ENCODE data around the gene CRTAP. TPM values are rescaled to one million over a fixed set of nuclear protein-coding genes. Genes with fewer than 3 reads are reported as not detected.

CRTAP gene
- total RNA-seq, 1 donor from 2014 or later, result 327 TPM

DNA sequence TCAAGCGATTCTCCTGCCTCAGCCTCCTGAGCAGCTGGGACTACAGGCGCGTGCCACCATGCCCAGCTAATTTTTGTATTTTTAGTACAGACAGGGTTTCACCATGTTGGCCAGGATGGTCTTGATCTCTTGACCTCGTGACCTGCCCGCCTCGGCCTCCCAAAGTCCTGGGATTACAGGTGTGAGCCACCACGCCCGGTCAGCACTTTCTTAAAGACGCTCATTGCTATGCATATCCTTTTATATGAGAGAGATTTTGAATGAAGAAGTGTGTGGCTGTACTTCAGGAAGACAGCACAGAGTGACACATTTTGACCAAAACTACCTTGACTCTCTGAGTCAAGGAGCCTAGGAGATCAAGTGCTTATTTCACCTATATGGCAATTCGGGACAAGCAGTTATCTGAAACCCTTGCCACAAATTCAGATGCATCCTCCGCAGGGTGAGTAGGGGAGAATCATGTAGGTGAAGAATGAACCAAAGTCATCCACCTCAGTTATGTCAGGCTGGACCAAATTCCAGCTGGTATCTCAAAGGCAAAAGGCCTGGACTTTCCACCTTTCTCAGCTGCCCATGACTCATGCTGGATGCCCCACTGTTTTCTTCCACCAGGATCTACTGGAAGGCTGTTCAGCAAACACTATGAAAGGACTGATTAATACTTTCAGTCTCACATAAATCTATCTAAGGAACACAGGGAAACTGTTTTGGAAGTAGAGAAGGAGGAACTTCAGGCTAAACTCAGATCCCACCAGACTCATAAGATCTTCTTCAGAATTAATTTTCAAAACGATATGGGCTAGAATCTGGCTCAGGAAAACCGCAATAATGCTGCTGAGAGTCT is 72.9 kb downstream of the CRTAP start:
- Histone ChIP-seq H3K4me3 (ENCODE audit: low read depth, low read length) (no peak overlapping the region), H3K27me3 (ENCODE audit: control insufficient read depth, insufficient read depth, low read length) (no peaks in the 10 kb centered on the region), H3K36me3 (ENCODE audit: control insufficient read depth, insufficient read depth, low read length) (no peaks in the 10 kb centered on the region)
- TF ChIP-seq, protein P1, sequence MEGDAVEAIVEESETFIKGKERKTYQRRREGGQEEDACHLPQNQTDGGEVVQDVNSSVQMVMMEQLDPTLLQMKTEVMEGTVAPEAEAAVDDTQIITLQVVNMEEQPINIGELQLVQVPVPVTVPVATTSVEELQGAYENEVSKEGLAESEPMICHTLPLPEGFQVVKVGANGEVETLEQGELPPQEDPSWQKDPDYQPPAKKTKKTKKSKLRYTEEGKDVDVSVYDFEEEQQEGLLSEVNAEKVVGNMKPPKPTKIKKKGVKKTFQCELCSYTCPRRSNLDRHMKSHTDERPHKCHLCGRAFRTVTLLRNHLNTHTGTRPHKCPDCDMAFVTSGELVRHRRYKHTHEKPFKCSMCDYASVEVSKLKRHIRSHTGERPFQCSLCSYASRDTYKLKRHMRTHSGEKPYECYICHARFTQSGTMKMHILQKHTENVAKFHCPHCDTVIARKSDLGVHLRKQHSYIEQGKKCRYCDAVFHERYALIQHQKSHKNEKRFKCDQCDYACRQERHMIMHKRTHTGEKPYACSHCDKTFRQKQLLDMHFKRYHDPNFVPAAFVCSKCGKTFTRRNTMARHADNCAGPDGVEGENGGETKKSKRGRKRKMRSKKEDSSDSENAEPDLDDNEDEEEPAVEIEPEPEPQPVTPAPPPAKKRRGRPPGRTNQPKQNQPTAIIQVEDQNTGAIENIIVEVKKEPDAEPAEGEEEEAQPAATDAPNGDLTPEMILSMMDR (IDR thresholded peaks at IDR 0.05; ENCODE audit: insufficient read depth, low read length, poor library complexity, severe bottlenecking), result no peak
- DNase-seq (ENCODE audit: low read depth), result no peak

GRCh38 chr3:33187368-33187634 is 73.5 kb downstream of the CRTAP start:
- TF ChIP-seq, protein P1 (IDR thresholded peaks at IDR 0.05; ENCODE audit: insufficient read depth, low read length, poor library complexity, severe bottlenecking), result no peak
- H3K36me3 ChIP-seq (ENCODE audit: control insufficient read depth, insufficient read depth, low read length), result no peaks in the 10 kb centered on the region
- H3K4me3 ChIP-seq (ENCODE audit: low read depth, low read length), result no peak overlapping the region
- H3K27me3 ChIP-seq (ENCODE audit: control insufficient read depth, insufficient read depth, low read length), result no peaks in the 10 kb centered on the region
- DNase-seq (ENCODE audit: low read depth), result no peak

GRCh38 chr3:33194303-33194702 is 80.5 kb downstream of the CRTAP start:
- Histone ChIP-seq H3K36me3 (ENCODE audit: control insufficient read depth, insufficient read depth, low read length) (no peaks in the 10 kb centered on the region), H3K27me3 (ENCODE audit: control insufficient read depth, insufficient read depth, low read length) (no peaks in the 10 kb centered on the region), H3K4me3 (ENCODE audit: low read depth, low read length) (no peak overlapping the region)
- DNase-seq (ENCODE audit: low read depth), result no peak
- TF ChIP-seq, protein P1 (IDR thresholded peaks at IDR 0.05; ENCODE audit: insufficient read depth, low read length, poor library complexity, severe bottlenecking), result no peak

GRCh38 chr3:33196538-33196937 is 82.7 kb downstream of the CRTAP start:
- no peak for DNase-seq (ENCODE audit: low read depth)
- Histone ChIP-seq H3K36me3 (ENCODE audit: control insufficient read depth, insufficient read depth, low read length) (no peaks in the 10 kb centered on the region), H3K27me3 (ENCODE audit: control insufficient read depth, insufficient read depth, low read length) (no peaks in the 10 kb centered on the region), H3K4me3 (ENCODE audit: low read depth, low read length) (no peak overlapping the region)
- TF ChIP-seq, protein P1 (IDR thresholded peaks at IDR 0.05; ENCODE audit: insufficient read depth, low read length, poor library complexity, severe bottlenecking), result no peak

Other genes with a start within 250 kb of the CRTAP start
- not detected in 2 replicates for gene CCR4, start 162.4 kb upstream of the CRTAP start, total RNA-seq
- gene GLB1, start 16.9 kb upstream of the CRTAP start, total RNA-seq, result 111 and 154 TPM in 2 replicates
- 6.9 and 8.5 TPM in 2 replicates for gene TMPPE, start 16.9 kb upstream of the CRTAP start, total RNA-seq
- gene SUSD5, start 104.8 kb downstream of the CRTAP start, total RNA-seq, result 1.4 and 2.0 TPM in 2 replicates
- gene FBXL2, start 163.4 kb downstream of the CRTAP start, total RNA-seq, result 12.6 and 22.9 TPM in 2 replicates